CD4-positive, alpha-beta T cell (primary cell): ENCODE data around the gene NDRG3. TPM values are rescaled to one million over a fixed set of nuclear protein-coding genes. Genes with fewer than 3 reads are reported as not detected.
A peak's percentile ranks its signal among the peaks of the same experiment; 100 is the strongest.

Experiments used
- ATAC-seq: fragments of 200-7000 bp; cut with Tn5 transposase; one replicate; pipeline ENCODE4 v1.10.0; 2022; ENCODE audit warnings: mild to moderate bottlenecking; ENCODE audit not compliant: poor library complexity
- CTCF ChIA-PET: fragments of 350-600 bp; sonication (Branson Sonifier 250); formaldehyde crosslinking; loops from one replicate; lab custom pipeline; 2021; ENCODE audit warnings: antibody characterized with exemption, inconsistent platforms; lab: Charles Lee
- POLR2A ChIA-PET: fragments of 350-600 bp; sonication (Branson Sonifier 250); formaldehyde crosslinking; loops from one replicate; lab custom pipeline; 2021; ENCODE audit warnings: antibody characterized with exemption, inconsistent platforms; lab: Charles Lee
- DNase-seq, 14 experiments: peaks; one replicate each; pipeline ENCODE4 v3.0.0-alpha.2; 2013 to 2020; ENCODE audit warnings: mixed read lengths in 2 of 14
- H3K27ac ChIP-seq, 2 donors: one replicate each; pipeline versions ENCODE4 v1.5.1 to v1.7.0; 2013; ENCODE audit warnings: low read length in 2 of 2, low read depth in 1 of 2, mild to moderate bottlenecking in 1 of 2
- H3K27me3 ChIP-seq, 2 experiments: 1 replicate in 1 of 2; 2 replicates in 1 of 2; pipeline versions ENCODE4 v1.6.1 to v1.7.0; 2013; ENCODE audit warnings: low read length in 2 of 2, control low read depth in 1 of 2, mild to moderate bottlenecking in 1 of 2, moderate library complexity in 1 of 2; ENCODE audit not compliant: insufficient read depth in 2 of 2, control insufficient read depth in 1 of 2
- H3K36me3 ChIP-seq: one replicate; pipeline ENCODE4 v1.6.1; 2013; ENCODE audit warnings: low read length, control low read depth; ENCODE audit not compliant: insufficient read depth
- H3K4me1 ChIP-seq: one replicate; pipeline ENCODE4 v1.6.1; 2013; ENCODE audit warnings: low read length, control low read depth; ENCODE audit not compliant: insufficient read depth
- H3K4me3 ChIP-seq: one replicate; pipeline ENCODE4 v1.5.1; 2013; ENCODE audit warnings: mild to moderate bottlenecking, low read length, moderate library complexity
- H3K9me3 ChIP-seq, 2 experiments: 1 replicate in 1 of 2; 2 replicates in 1 of 2; pipeline versions ENCODE4 v1.6.1 to v1.7.0; 2013; ENCODE audit warnings: low read length in 2 of 2, mild to moderate bottlenecking in 2 of 2, control low read depth in 1 of 2, moderate library complexity in 1 of 2; ENCODE audit not compliant: control insufficient read depth in 1 of 2, insufficient read depth in 1 of 2
- H3K27ac Mint-ChIP-seq: one replicate; pipeline ENCODE4 v1.8.0; 2020; ENCODE audit warnings: mixed read lengths
- H3K27me3 Mint-ChIP-seq: one replicate; pipeline ENCODE4 v1.8.0; 2021; ENCODE audit warnings: mixed read lengths
- H3K36me3 Mint-ChIP-seq: one replicate; pipeline ENCODE4 v1.8.0; 2021; ENCODE audit warnings: low read depth, mixed read lengths
- H3K4me1 Mint-ChIP-seq: one replicate; pipeline ENCODE4 v1.8.0; 2021; ENCODE audit warnings: low read depth, mixed read lengths
- H3K4me3 Mint-ChIP-seq: one replicate; pipeline ENCODE4 v1.8.0; 2020; ENCODE audit warnings: mild to moderate bottlenecking, mixed read lengths
- H3K9me3 Mint-ChIP-seq: one replicate; pipeline ENCODE4 v1.8.0; 2020; ENCODE audit warnings: mixed read lengths
- intact Hi-C, 2 experiments: fragments of 100-400 bp; cut with DNase I in 1 of 2; cut with micrococcal nuclease in 1 of 2; formaldehyde crosslinking; loops; one replicate each; pipeline versions ENCODE4 v1.15.1 to v1.9.0; 2023 to 2025; cut with DNase I, micrococcal nuclease
- total RNA-seq, 174 experiments: library from RNA in 2 of 174; stranded (reverse) in 2 of 174; gene quantifications; one replicate each; pipeline ENCODE4 v1.2.3 and lab custom pipeline; 2021 to 2026
- TF ChIP-seq, protein P1 (sequence below): fragments of 200-600 bp; IDR thresholded peaks from one replicate; pipeline ENCODE4 v1.8.0; 2022; ENCODE audit warnings: antibody characterized with exemption, mild to moderate bottlenecking

Gene NDRG3
- total RNA-seq, 2 experiments from 2014 or later: 17.3 to 17.5 TPM

DNA sequence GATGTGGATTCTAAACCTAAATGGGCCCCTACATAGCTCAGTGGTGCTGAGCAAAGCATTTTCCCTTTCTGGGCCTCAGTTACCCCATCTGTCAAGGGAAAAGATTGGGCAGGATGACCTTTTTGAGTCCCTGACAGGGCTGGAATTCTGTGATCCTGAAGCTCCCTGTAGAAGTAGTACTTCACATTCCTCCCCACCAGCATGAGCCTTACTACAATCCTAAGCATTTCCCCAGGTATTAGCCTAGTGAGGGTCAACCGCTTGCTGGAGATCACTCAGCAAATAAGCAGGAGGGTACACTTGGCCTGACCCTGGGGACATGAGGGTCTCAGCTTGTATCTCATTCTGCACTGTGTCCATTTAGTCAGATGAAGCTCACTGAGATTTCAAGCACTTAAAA is 13.4 kb downstream of the NDRG3 start:
- H3K36me3 Mint-ChIP-seq: no peaks in the 10 kb centered on the region
- H3K4me1 Mint-ChIP-seq: peaks cover 43% of the 10 kb centered on the region
- ATAC-seq (no peak), DNase-seq (no peak)
- intact Hi-C loops: no loop called here
- no peaks in the 10 kb centered on the region for H3K36me3 ChIP-seq
- TF ChIP-seq, protein P1, sequence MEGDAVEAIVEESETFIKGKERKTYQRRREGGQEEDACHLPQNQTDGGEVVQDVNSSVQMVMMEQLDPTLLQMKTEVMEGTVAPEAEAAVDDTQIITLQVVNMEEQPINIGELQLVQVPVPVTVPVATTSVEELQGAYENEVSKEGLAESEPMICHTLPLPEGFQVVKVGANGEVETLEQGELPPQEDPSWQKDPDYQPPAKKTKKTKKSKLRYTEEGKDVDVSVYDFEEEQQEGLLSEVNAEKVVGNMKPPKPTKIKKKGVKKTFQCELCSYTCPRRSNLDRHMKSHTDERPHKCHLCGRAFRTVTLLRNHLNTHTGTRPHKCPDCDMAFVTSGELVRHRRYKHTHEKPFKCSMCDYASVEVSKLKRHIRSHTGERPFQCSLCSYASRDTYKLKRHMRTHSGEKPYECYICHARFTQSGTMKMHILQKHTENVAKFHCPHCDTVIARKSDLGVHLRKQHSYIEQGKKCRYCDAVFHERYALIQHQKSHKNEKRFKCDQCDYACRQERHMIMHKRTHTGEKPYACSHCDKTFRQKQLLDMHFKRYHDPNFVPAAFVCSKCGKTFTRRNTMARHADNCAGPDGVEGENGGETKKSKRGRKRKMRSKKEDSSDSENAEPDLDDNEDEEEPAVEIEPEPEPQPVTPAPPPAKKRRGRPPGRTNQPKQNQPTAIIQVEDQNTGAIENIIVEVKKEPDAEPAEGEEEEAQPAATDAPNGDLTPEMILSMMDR: no peak
- H3K27ac ChIP-seq: peak overlapping the region; percentile 33 to 40
- H3K9me3 Mint-ChIP-seq: no peaks in the 10 kb centered on the region
- ChIA-PET CTCF (interaction anchor here (0.6 to 1.0 kb wide), 2 partner anchors 13 to 22 kb away, joined by 4 to 5 read pairs; no protein-coding TSS in a partner anchor), POLR2A (interaction anchor here (0.7 to 3.0 kb wide), 7 partner anchors 12 to 128 kb away, joined by 3 to 48 read pairs (median 6); partner anchors contain the start of genes DSN1, NDRG3 and RAB5IF)
- H3K27ac Mint-ChIP-seq: peak overlapping the region; percentile 87
- no peaks in the 10 kb centered on the region for H3K9me3 ChIP-seq
- H3K4me3 Mint-ChIP-seq: no peak overlapping the region
- H3K27me3 ChIP-seq: no peaks in the 10 kb centered on the region
- no peak overlapping the region for H3K4me3 ChIP-seq
- H3K4me1 ChIP-seq: peaks cover 28% of the 10 kb centered on the region
- no peaks in the 10 kb centered on the region for H3K27me3 Mint-ChIP-seq

DNA sequence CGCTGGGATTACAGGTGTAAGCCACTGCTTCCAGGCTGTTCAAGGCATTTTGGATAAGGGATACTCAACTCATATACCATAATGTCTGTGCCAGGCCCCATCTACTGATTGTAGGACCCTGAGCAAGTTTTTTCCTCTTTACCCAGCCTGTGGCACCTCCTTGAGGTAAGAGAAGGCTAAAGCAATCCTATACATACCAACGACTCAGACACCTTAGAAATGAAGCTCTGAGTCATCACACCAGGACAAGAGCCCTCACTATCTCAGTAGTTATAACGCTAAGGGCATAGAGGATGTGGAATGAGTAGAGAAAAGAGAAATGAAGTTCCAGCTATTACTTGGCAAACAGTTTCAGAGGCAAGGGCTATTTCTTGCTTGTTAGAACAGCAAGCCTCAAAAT is 16.9 kb downstream of the NDRG3 start:
- Histone ChIP-seq H3K36me3 (no peaks in the 10 kb centered on the region), H3K9me3 (no peaks in the 10 kb centered on the region), H3K4me1 (peaks cover 14% of the 10 kb centered on the region), H3K4me3 (no peak overlapping the region), H3K27me3 (no peaks in the 10 kb centered on the region), H3K27ac (no peak overlapping the region)
- no peak for ATAC-seq
- Mint-ChIP-seq H3K36me3 (no peaks in the 10 kb centered on the region), H3K27ac (no peak overlapping the region), H3K27me3 (no peaks in the 10 kb centered on the region), H3K4me3 (no peak overlapping the region), H3K9me3 (no peaks in the 10 kb centered on the region), H3K4me1 (peaks cover 20% of the 10 kb centered on the region)
- DNase-seq: no peak
- ChIA-PET POLR2A (no interaction called here), CTCF (no interaction called here)
- intact Hi-C loops: no loop called here
- TF ChIP-seq, protein P1: no peak

- Mint-ChIP-seq H3K27me3 (no peaks in the 10 kb centered on the region), H3K4me1 (peaks cover 3% of the 10 kb centered on the region), H3K9me3 (no peaks in the 10 kb centered on the region), H3K36me3 (peaks cover 9% of the 10 kb centered on the region), H3K4me3 (no peak overlapping the region), H3K27ac (no peak overlapping the region)
- DNase-seq (no peak), ATAC-seq (no peak)
- Histone ChIP-seq H3K4me3 (no peak overlapping the region), H3K27me3 (no peaks in the 10 kb centered on the region), H3K36me3 (peaks cover 3% of the 10 kb centered on the region), H3K27ac (no peak overlapping the region), H3K4me1 (no peaks in the 10 kb centered on the region), H3K9me3 (no peaks in the 10 kb centered on the region)
- TF ChIP-seq, protein P1: no peak
- ChIA-PET CTCF (no interaction called here), POLR2A (no interaction called here)
- intact Hi-C loops: no loop called here
Measured at GRCh38 chr20:36726168-36726567, 19.7 kb downstream of the NDRG3 start.
